GM18526 (cell line): ENCODE measurements around the gene SNORC.

Experiments
- POLR2A ChIP-seq: IDR thresholded peaks from 3 replicates; pipeline ENCODE4 v1.6.1; 2011; ENCODE audit not compliant: insufficient read length; ENCODE audit errors: extremely low read depth

Gene SNORC

GRCh38 chr2:232886632-232887031, 16.6 kb downstream of the SNORC start:
- TF ChIP-seq POLR2A, result no peak

GRCh38 chr2:232887171-232887850, 17.2 kb downstream of the SNORC start:
- TF ChIP-seq POLR2A, result no peak

GRCh38 chr2:232888099-232888836, 18.2 kb downstream of the SNORC start:
- no peak for TF ChIP-seq POLR2A

- TF ChIP-seq POLR2A, result no peak
Observed at GRCh38 chr2:232888839-232889529, 18.9 kb downstream of the SNORC start.

- TF ChIP-seq POLR2A, result no peak
Observed at GRCh38 chr2:232889876-232890401, 19.9 kb downstream of the SNORC start.

GRCh38 chr2:232890536-232890895, 20.5 kb downstream of the SNORC start:
- no peak for TF ChIP-seq POLR2A

- no peak for TF ChIP-seq POLR2A
Observed at GRCh38 chr2:232890896-232891601, 21.0 kb downstream of the SNORC start.

GRCh38 chr2:232891621-232892071, 21.6 kb downstream of the SNORC start:
- TF ChIP-seq POLR2A, result no peak

- no peak for TF ChIP-seq POLR2A
Observed at GRCh38 chr2:232892221-232892620, 22.2 kb downstream of the SNORC start.

GRCh38 chr2:232892843-232893242, 22.8 kb downstream of the SNORC start:
- no peak for TF ChIP-seq POLR2A

GRCh38 chr2:232893834-232894233, 23.8 kb downstream of the SNORC start:
- TF ChIP-seq POLR2A, result no peak

- no peak for TF ChIP-seq POLR2A
Observed at GRCh38 chr2:232894251-232894650, 24.2 kb downstream of the SNORC start.

GRCh38 chr2:232894746-232895145, 24.7 kb downstream of the SNORC start:
- TF ChIP-seq POLR2A, result no peak

- TF ChIP-seq POLR2A, result no peak
Observed at GRCh38 chr2:232896111-232896510, 26.0 kb downstream of the SNORC start.
